Activated CD8-positive, alpha-beta memory T cell treated with anti-CD3 and anti-CD28 coated beads, Interleukin-2, amount 10 ng/mL, durations not matched to agents 7 days and 5 days (primary cell): ENCODE results near the gene DCK. TPM values are rescaled to one million over a fixed set of nuclear protein-coding genes. Genes with fewer than 3 reads are reported as not detected.
"Not testable (repeated sequence)": the region's sequence is repeated elsewhere in the genome, so short reads cannot be mapped to it uniquely, and the experiment has no call there.

Source experiments
- ATAC-seq: fragments of 150-1000 bp; cut with Tn5 transposase; one replicate; pipeline ENCODE4 v1.10.0; 2021; ENCODE audit warnings: moderate library complexity
- CTCF ChIA-PET: fragments of 350-600 bp; sonication (Branson Sonifier 250); formaldehyde crosslinking; loops from one replicate; lab custom pipeline; 2021; ENCODE audit warnings: antibody characterized with exemption; lab: Charles Lee
- DNase-seq: peaks from one replicate; pipeline ENCODE4 v3.0.0-alpha.2; 2020
- H3K27ac Mint-ChIP-seq: one replicate; pipeline ENCODE4 v1.8.0; 2021; ENCODE audit warnings: mild to moderate bottlenecking, mixed read lengths
- H3K27me3 Mint-ChIP-seq: one replicate; pipeline ENCODE4 v1.8.0; 2021; ENCODE audit warnings: mixed read lengths
- H3K36me3 Mint-ChIP-seq: one replicate; pipeline ENCODE4 v1.8.0; 2021; ENCODE audit warnings: mild to moderate bottlenecking, mixed read lengths
- H3K4me1 Mint-ChIP-seq: one replicate; pipeline ENCODE4 v1.8.0; 2021; ENCODE audit warnings: mixed read lengths
- H3K4me3 Mint-ChIP-seq: one replicate; pipeline ENCODE4 v1.8.0; 2021; ENCODE audit warnings: mild to moderate bottlenecking, moderate library complexity, mixed read lengths
- H3K9me3 Mint-ChIP-seq: one replicate; pipeline ENCODE4 v1.8.0; 2022; ENCODE audit warnings: low read depth, mixed read lengths
- total RNA-seq, 2 experiments: library from RNA; stranded (reverse); gene quantifications; one replicate each; pipeline ENCODE4 v1.2.3, GENCODE V29; 2021

DCK gene
- total RNA-seq, 2 experiments from 2014 or later, result 60.0 to 70.7 TPM

DNA sequence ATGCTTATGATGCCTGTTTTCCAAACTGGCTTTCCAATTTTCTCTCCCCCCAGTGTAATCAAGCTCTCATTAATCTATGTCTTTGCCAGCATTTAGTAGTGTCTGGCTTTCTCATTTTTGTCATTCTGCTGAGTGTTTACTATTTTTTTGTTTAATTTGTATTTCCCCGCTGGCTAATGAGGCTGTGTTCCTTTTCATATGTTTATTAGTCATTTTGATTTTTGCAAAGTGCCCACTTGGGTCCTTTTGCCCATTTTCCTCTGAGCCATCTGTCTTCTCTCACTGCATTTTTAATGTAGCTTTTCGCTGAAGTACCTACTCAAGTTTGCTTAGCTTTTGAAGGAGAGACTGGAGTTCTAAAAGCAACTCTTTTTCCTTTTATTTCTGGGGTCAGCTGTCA lies 14.7 kb downstream of the DCK start:
- Mint-ChIP-seq H3K9me3 (no peaks in the 10 kb centered on the region), H3K27me3 (no peaks in the 10 kb centered on the region), H3K4me1 (peaks cover 55% of the 10 kb centered on the region), H3K36me3 (peaks cover 36% of the 10 kb centered on the region), H3K27ac (peak overlapping the region; percentile 12), H3K4me3 (no peak overlapping the region)
- CTCF ChIA-PET, result interaction anchor here (1.0 to 9.1 kb wide), 4 partner anchors 14 to 356 kb away, joined by 4 to 113 read pairs (median 6); partner anchors contain the start of genes DCK and MOB1B
- DNase-seq (no peak), ATAC-seq (no peak)

DNA sequence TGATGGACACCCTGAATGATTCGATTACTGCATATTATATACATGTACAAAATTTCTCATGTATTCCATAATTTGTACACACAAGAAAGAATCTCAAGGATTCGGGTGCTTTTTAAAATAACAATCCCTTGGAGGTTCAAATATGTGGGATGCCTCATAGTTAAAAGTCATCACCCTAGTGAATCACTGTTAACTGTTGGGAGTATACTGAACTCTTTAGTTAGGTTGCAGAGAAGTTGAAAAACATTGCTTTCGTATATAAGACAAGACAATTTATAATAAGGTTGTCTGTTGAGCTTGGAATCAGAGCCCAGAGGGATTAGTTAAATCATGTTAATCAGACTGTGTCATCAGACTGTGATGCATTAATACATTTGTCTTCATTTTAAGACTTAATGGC lies 15.6 kb downstream of the DCK start:
- Mint-ChIP-seq H3K9me3 (no peaks in the 10 kb centered on the region), H3K4me3 (no peak overlapping the region), H3K27me3 (no peaks in the 10 kb centered on the region), H3K36me3 (peaks cover 33% of the 10 kb centered on the region), H3K4me1 (peaks cover 46% of the 10 kb centered on the region), H3K27ac (no peak overlapping the region)
- DNase-seq, result no peak
- no peak for ATAC-seq
- CTCF ChIA-PET, result interaction anchor here (0.7 to 9.1 kb wide), 8 partner anchors 12 to 353 kb away, joined by 3 to 113 read pairs (median 4); partner anchors contain the start of genes DCK and UTP3

DNA sequence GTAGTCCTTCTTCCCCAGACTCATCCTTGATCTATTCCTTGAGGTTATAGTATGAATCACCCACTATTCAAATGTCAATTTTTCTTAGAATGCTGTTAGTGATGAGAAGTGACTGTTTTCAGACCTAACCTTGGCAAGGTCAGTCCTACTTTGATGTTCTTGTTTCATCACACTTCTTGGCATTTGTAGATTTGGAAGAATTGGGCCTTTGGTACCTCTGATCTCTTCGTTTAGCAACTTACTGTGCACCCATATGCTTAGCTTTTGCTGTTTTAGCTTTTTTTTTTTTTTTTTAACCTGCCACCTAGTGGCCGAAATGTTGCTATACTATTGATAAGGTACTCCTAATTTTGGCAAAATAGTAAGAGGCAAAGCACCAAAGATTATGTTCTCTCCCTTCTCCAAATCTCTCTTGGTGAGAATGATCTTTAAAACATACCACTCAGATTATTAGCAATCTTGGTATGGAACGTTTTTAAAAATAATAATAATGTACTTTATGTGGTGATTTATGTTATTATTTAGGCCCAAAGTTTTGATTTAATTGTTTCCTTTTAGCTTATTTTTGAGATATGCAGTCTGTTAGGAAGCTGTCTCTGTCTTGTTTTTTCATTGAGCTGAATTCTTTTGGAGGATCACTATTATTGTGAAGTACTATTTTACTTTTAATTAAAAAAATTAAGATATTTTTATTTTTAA lies 16.6 kb downstream of the DCK start:
- peaks cover 36% of the 10 kb centered on the region for H3K36me3 Mint-ChIP-seq
- ATAC-seq (peak; percentile 58), DNase-seq (no peak)
- H3K9me3 Mint-ChIP-seq, result no peaks in the 10 kb centered on the region
- CTCF ChIA-PET, result interaction anchor here (0.6 to 9.1 kb wide), 21 partner anchors 9 to 354 kb away, joined by 3 to 113 read pairs (median 4); partner anchors contain the start of genes DCK, GRSF1, MOB1B and UTP3
- no peaks in the 10 kb centered on the region for H3K27me3 Mint-ChIP-seq
- H3K4me1 Mint-ChIP-seq, result peaks cover 36% of the 10 kb centered on the region
- peak overlapping the region; percentile 35 for H3K27ac Mint-ChIP-seq
- no peak overlapping the region for H3K4me3 Mint-ChIP-seq

DNA sequence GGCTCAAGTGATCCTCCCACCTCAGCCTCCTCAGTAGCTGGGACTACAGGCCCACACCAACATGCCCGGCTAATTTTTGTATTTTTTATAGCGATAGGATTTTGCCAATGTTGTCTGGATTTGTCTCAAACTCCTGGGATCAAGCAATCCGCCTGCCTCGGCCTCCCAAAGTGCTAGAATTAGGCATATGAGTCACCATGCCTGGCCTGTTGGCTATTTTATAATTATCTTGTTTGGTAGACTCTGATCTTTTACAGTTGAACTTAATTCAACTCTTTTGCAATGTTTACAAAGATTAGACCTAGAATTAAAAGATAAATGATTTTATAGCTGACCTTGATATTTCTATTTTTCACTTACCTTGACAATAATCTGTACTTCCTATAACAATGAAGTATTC lies 18.0 kb downstream of the DCK start:
- ATAC-seq, result no peak
- CTCF ChIA-PET, result no interaction called here

DNA sequence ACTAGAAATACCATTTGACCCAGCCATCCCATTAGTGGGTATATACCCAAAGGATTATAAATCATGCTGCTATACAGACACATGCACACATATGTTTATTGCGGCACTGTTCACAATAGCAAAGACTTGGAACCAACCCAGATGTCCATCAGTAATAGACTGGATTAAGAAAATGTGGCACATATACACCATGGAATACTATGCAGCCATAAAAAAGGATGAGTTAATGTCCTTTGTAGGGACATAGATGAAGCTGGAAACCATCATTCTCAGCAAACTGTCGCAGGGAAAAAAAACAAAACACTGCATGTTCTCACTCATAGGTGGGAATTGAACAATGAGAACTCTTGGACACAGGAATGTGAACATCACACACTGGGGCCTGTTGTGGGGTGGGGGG lies 23.9 kb downstream of the DCK start:
- CTCF ChIA-PET, H3K27me3 Mint-ChIP-seq, H3K9me3 Mint-ChIP-seq, H3K4me3 Mint-ChIP-seq, ATAC-seq, H3K4me1 Mint-ChIP-seq, DNase-seq, H3K27ac Mint-ChIP-seq: not testable (repeated sequence)
- H3K36me3 Mint-ChIP-seq, result peaks cover 43% of the 10 kb centered on the region

More for the DNA sequence above, 18.0 kb downstream of the DCK start:
- Mint-ChIP-seq H3K9me3 (peaks cover 6% of the 10 kb centered on the region), H3K27me3 (no peaks in the 10 kb centered on the region), H3K4me3 (no peak overlapping the region), H3K4me1 (peaks cover 30% of the 10 kb centered on the region), H3K36me3 (peaks cover 39% of the 10 kb centered on the region), H3K27ac (no peak overlapping the region)
- DNase-seq, result no peak

DNA sequence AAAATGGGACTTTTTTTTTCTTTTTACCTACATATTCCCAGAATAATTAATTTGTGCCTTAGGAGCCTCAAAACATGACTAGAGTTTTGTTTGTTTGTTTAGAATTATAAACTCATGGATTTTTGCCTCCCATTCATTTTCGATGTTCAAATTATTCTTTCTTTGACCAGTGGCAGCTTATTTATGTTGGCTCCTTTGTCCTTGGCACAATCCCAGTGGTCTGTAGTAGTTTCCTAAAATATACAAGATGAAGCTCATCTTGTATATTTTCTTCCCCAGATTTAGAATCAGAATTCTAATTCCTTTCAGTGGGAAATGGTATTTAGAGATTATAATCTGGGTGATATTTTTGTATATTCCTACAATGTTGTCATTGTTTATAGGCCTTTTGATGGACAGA lies 27.2 kb downstream of the DCK start:
- peaks cover 5% of the 10 kb centered on the region for H3K9me3 Mint-ChIP-seq
- ATAC-seq (no peak), DNase-seq (no peak)
- CTCF ChIA-PET, result interaction anchor here (0.8 kb wide), 1 partner anchor 11 kb away, joined by 3 read pairs; no protein-coding TSS in a partner anchor
- no peak overlapping the region for H3K27ac Mint-ChIP-seq
- H3K4me3 Mint-ChIP-seq, result no peak overlapping the region
- H3K4me1 Mint-ChIP-seq, result peaks cover 5% of the 10 kb centered on the region
- peaks cover 47% of the 10 kb centered on the region for H3K36me3 Mint-ChIP-seq
- no peaks in the 10 kb centered on the region for H3K27me3 Mint-ChIP-seq

DNA sequence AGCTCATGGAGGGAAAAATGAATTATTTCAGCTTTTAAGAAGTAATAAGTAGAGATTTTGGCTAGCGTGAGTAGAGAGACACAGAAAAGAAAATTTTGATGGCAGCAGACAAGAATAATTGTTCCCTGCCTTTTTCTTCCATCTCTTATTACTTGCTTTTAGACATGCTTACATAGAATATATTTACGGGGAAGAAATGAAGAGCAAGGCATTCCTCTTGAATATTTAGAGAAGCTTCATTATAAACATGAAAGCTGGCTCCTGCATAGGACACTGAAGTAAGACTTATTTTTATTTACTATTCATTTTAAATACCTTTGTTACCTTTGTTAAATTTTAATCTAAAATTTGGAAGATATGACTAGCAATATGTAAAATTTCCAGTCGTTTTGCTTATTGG lies 32.2 kb downstream of the DCK start:
- CTCF ChIA-PET, result interaction anchor here (1.7 to 3.0 kb wide), 2 partner anchors 16 to 18 kb away, joined by 6 to 8 read pairs; no protein-coding TSS in a partner anchor
- H3K4me1 Mint-ChIP-seq, result no peaks in the 10 kb centered on the region
- H3K27ac Mint-ChIP-seq, result no peak overlapping the region
- no peaks in the 10 kb centered on the region for H3K27me3 Mint-ChIP-seq
- no peak overlapping the region for H3K4me3 Mint-ChIP-seq
- peaks cover 48% of the 10 kb centered on the region for H3K36me3 Mint-ChIP-seq
- DNase-seq, result no peak
- ATAC-seq, result no peak
- H3K9me3 Mint-ChIP-seq, result no peaks in the 10 kb centered on the region

DNA sequence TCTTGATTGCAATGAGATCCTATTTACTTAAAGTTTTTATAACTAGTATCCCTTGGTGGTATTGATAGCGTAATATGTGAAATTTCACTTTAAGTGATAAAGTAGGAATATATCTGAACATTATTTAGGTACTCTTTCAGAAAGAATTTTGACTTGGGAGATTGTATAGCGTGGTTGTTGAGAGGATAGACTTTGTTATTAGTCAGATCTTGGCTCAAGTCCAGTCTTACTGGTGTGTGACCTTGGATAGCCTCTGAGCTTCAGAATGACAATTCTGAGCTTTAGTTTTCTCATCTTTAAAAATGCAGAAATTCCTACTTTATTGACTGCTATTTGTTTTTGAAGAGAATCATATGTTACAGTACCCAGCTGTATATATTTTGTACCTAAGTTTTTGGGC lies 32.6 kb downstream of the DCK start:
- ATAC-seq, result no peak
- CTCF ChIA-PET, result interaction anchor here (1.7 to 3.0 kb wide), 2 partner anchors 16 to 18 kb away, joined by 6 to 8 read pairs; no protein-coding TSS in a partner anchor
- Mint-ChIP-seq H3K36me3 (peaks cover 50% of the 10 kb centered on the region), H3K27ac (no peak overlapping the region), H3K27me3 (no peaks in the 10 kb centered on the region), H3K9me3 (no peaks in the 10 kb centered on the region), H3K4me3 (no peak overlapping the region), H3K4me1 (no peaks in the 10 kb centered on the region)
- DNase-seq, result no peak

DNA sequence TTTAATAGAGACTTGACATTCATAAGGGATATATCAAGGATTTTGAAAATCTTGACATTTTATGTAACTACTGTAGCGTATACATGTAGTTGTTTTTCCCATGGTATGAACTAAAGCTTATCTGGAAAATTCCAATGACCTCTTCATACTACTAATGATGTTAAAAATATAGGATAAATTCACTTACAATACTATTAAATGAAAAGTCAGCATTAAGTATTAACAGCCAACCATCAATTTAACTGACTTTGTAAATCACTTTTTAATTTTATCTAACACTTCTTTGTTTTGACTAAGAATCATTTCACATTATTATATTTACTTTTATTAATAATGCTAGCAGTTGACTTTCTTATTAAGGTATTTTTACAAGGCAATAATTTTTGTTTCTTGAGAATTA lies 34.2 kb downstream of the DCK start:
- CTCF ChIA-PET, result no interaction called here
- no peaks in the 10 kb centered on the region for H3K4me1 Mint-ChIP-seq
- H3K36me3 Mint-ChIP-seq, result peaks cover 42% of the 10 kb centered on the region
- no peak overlapping the region for H3K4me3 Mint-ChIP-seq
- no peaks in the 10 kb centered on the region for H3K9me3 Mint-ChIP-seq
- ATAC-seq (no peak), DNase-seq (no peak)
- H3K27ac Mint-ChIP-seq, result no peak overlapping the region
- H3K27me3 Mint-ChIP-seq, result no peaks in the 10 kb centered on the region

DNA sequence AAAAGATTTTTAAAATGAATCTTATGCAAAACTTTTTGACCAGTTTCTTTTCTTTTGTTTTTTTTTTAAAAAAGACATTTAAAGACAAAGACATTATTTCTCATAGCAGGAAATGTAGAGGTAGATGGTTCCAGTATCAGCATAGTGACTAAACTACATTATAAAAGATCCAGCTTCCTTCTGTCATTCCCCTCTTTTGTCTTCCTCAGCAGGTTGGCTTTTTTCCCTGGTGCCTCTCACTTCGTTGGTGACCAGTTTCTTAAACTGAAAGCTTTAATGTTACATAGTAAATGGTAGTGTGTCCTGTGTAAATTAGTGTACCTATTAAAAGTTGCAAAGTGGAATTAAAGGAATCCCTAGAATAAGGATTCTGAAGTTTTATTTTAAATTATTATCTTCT lies 36.1 kb downstream of the DCK start:
- no peak overlapping the region for H3K4me3 Mint-ChIP-seq
- no peaks in the 10 kb centered on the region for H3K9me3 Mint-ChIP-seq
- no peak for ATAC-seq
- H3K27ac Mint-ChIP-seq, result no peak overlapping the region
- peaks cover 25% of the 10 kb centered on the region for H3K36me3 Mint-ChIP-seq
- CTCF ChIA-PET, result no interaction called here
- DNase-seq, result no peak
- no peaks in the 10 kb centered on the region for H3K27me3 Mint-ChIP-seq
- no peaks in the 10 kb centered on the region for H3K4me1 Mint-ChIP-seq

DNA sequence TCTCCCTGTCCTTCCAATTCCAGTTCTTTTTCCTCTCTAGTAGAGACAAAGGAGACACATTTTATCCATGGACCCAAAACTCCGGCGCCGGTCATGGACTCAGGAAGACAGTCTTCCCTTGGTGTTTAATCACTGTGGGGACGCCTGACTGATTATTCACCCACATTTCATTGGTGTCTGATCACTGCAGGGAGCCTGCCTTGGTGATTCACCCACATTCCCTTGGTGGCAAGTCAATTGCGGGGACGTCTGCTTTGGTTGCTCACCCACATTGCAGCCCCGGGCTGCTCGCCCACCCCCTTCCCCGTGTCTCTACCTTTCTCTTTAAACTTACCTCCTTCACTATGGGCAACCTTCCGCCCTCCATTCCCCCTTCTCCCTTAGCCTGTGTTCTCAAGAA lies 38.7 kb downstream of the DCK start:
- H3K4me1 Mint-ChIP-seq, H3K4me3 Mint-ChIP-seq, ATAC-seq, CTCF ChIA-PET, H3K27ac Mint-ChIP-seq, H3K9me3 Mint-ChIP-seq, DNase-seq, H3K27me3 Mint-ChIP-seq: not testable (repeated sequence)
- H3K36me3 Mint-ChIP-seq, result peaks cover 16% of the 10 kb centered on the region

DNA sequence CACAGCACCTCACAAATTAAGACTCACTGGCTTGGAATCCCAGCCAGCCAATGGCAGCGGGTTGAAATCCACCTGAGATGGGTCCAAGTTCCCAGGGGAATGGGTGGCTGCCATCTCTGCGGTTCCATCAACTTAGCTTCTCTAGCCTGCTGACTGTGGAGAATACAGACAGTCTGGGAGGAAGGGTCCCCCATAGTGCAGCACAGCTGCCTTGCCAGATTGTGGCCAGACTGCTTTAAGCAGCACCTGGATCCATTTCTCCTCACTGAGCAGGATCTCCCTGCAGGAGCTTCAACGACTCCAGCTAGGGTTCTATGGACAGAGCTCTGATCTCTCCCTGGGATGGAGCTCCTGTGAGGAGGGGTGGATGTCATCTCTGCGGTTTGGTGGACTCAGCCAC lies 51.8 kb downstream of the DCK start:
- H3K9me3 Mint-ChIP-seq, result peaks cover 5% of the 10 kb centered on the region
- no peak for DNase-seq
- H3K4me1 Mint-ChIP-seq, result no peaks in the 10 kb centered on the region
- CTCF ChIA-PET, result no interaction called here
- ATAC-seq, result no peak
- no peak overlapping the region for H3K27ac Mint-ChIP-seq
- H3K4me3 Mint-ChIP-seq, result no peak overlapping the region
- no peaks in the 10 kb centered on the region for H3K27me3 Mint-ChIP-seq
- H3K36me3 Mint-ChIP-seq, result peaks cover 30% of the 10 kb centered on the region

DNA sequence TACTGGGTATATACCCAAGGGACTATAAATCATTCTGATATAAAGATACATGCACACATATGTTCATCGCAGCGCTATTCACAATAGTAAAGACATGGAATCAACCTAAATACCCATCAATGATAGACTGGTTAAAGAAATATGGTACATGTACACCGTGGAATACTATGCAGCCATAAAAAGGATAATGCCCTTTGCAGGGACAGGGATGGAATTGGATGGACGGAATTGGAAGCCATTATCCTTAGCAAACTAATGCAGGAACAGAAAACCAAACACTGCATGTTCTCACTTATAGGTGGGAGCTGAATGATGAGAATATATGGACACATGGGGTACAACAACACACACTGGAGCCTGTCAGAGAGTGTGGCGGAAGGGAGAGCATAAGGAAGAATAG lies 55.9 kb downstream of the DCK start:
- Mint-ChIP-seq H3K36me3 (no peaks in the 10 kb centered on the region), H3K27ac (no peak overlapping the region), H3K27me3 (no peaks in the 10 kb centered on the region), H3K4me3 (no peak overlapping the region), H3K9me3 (peaks cover 2% of the 10 kb centered on the region), H3K4me1 (no peaks in the 10 kb centered on the region)
- CTCF ChIA-PET, result no interaction called here
- DNase-seq (no peak), ATAC-seq (no peak)

DNA sequence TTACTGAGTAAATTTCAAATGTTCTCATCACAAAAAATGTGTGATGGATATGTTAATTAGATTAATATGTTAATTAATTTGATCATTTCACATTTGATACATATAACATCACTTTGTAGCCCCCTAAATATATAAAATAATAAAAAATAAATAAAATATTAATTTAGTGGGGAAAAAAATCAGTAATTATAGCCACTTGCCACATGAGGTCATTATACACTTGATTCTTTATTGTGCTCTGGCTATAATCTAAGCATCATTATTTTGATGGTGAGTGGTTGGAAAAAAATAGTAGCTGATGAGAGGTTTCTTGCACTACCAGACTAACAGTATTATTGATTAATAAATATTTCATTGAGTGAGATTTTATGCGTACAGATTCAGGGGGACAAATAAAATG lies 57.4 kb downstream of the DCK start:
- no peaks in the 10 kb centered on the region for H3K27me3 Mint-ChIP-seq
- no peak for ATAC-seq
- DNase-seq, result no peak
- H3K4me1 Mint-ChIP-seq, result no peaks in the 10 kb centered on the region
- H3K36me3 Mint-ChIP-seq, result no peaks in the 10 kb centered on the region
- H3K9me3 Mint-ChIP-seq, result peaks cover 2% of the 10 kb centered on the region
- CTCF ChIA-PET, result no interaction called here
- no peak overlapping the region for H3K27ac Mint-ChIP-seq
- H3K4me3 Mint-ChIP-seq, result no peak overlapping the region
